ENCODE results near the gene GSAP.

DNA sequence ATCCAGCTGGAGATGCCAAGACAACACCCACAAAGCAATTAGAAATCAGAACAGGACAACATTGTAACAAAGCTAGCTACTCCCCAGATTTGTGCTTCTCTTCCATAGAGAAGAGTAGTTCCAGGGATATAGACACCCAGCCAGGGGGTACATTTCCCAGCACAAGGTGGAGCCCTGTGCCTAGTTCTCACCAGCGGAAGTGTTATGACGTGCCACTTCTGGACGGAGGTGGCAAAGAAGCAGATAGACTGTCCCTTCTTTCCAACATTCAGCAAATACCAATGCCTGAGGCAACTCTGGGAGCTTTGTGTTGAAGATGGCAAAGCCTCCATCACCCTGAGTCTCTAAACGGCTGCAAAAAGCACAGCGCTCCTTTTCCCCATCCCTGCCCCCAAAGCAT, 23.4 kb upstream of the GSAP start:
- TF ChIP-seq CTCF (conservative IDR thresholded peaks at IDR 0.05; ENCODE audit: low read depth, low read length) (peak; percentile 70), EZH2 (IDR thresholded peaks at IDR 0.05; ENCODE audit: low read length, unreplicated experiment) (no peak)
